GM19193 (cell line): ENCODE measurements around the gene TMEM31.

Source experiments
- POLR2A ChIP-seq: IDR thresholded peaks from 4 replicates; pipeline ENCODE4 v1.6.1; 2011; ENCODE audit not compliant: insufficient read depth, insufficient read length; ENCODE audit errors: extremely low read depth

The TMEM31 gene, protein sequence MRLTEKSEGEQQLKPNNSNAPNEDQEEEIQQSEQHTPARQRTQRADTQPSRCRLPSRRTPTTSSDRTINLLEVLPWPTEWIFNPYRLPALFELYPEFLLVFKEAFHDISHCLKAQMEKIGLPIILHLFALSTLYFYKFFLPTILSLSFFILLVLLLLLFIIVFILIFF

DNA sequence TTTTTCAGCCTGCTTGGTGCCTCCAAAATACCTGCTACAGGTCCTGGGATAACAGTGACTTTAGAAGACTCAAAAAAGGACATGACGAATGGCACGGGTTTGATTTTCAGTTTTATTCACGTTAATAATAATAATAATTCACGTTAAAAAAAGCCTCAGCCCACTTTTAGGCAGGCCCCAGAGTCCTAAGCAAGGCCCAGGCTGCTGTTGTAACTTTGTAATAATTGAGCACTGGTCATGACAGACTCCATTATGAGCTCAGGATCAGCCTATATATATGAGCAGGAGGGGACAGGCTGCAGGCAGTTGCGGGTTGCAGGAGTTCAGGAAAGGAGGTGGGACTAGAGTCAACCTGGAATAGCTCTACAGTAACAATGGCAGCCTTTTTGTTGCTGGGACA lies at the start of gene TMEM31:
TSS of gene TMEM31 (plus strand) at position 301 of the 400 bp plus-strand sequence. CDS start 1,350 bp downstream, outside the sequence.
- no peak for TF ChIP-seq POLR2A

DNA sequence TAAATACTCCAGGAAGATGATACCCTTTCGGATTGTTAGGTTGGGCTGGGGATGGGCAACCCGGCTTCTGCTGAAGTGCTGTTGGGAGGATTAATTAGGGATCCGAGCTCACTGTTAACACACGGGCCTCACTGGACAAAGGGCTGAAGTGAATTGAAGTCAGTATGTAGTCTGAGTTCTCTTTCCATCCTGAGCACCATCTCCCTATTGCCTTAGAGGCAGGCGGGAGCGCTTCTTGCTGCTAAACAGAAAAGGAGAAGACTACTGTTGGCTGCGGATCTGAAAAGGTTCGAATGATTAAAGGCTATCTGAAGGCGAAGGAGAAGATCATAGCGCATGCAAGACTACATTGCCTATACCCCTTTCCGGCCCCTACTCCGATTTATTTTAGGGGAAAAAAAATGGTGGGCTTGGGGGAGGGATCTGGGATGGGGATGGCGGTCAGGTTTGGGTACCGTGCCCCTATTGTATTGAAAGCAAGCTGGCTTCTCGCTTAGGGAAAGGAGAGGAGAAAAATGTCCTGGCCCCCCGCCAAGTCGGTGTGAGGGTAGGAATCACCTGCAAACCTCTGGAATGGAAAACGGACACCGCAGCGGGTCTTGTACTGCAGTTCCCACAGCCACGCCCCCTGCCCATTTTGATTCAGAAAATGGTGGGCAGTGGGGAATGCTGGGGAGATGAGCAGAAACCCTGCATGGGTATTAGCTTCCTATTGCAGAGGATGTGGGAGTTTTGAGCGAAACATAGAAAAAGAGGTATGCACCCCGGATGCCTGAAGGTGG lies 46.5 kb upstream of the TMEM31 start:
- TF ChIP-seq POLR2A: no peak

DNA sequence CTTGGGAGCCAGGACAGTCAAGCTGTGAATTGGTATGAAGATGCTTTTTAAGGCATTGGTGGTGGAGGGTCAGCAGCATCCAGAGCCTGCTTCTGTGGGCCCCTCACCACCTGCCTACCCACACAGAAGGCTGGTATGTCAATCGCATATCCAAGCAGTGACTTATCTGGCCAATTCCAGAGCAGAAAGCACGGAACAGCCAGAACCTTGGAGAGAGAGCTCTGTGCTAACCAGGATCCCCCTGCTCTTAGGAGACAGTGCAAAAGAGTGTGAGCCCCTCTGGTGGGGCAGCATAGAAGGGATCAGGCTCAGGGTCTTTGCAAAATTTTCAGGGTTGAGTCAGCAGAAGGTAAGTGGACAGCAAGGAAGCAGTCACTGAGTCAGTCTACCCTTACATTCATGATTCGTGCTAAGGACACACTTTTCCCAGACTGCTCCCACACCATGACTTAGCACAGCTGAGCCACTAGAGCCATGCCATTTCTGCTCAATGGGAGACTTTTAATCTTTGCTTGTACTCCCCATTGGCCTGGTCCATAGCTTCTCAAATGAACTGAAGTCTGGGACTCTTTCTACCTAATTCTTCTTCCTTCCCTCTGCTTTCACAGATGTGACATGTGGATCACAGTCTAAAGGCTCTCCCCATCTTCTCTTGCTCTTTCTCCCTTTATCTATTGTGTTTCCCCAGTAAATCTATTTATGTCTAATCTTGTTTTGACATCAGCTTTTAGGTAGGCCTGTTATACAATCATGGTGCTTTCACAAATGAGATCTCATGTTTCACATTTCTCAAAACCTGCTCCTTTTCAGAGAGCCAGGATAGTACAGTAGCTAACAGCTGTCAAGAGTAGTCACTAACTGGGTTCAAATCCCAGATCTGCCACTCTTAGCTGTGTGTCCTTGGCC lies 44.3 kb upstream of the TMEM31 start:
- no peak for TF ChIP-seq POLR2A

DNA sequence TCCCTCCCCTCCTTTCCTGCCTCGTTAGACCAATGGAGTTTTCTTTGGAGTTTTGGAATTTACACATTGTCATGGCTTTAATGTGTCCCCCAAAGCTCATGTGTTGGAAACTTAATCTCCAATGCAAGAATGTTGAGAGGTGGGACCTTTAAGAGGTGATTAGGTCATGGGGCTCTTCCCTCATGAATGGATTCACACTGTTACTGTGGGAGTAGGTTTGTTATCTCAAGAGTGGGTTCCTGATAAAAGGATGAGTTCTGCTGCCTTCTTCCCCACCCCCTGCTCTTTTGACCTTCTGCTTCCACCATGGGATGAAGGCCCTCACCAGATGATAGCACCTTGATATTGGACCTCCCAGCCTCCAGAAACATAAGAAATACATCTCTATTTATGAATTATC lies 41.0 kb upstream of the TMEM31 start:
- TF ChIP-seq POLR2A: no peak

DNA sequence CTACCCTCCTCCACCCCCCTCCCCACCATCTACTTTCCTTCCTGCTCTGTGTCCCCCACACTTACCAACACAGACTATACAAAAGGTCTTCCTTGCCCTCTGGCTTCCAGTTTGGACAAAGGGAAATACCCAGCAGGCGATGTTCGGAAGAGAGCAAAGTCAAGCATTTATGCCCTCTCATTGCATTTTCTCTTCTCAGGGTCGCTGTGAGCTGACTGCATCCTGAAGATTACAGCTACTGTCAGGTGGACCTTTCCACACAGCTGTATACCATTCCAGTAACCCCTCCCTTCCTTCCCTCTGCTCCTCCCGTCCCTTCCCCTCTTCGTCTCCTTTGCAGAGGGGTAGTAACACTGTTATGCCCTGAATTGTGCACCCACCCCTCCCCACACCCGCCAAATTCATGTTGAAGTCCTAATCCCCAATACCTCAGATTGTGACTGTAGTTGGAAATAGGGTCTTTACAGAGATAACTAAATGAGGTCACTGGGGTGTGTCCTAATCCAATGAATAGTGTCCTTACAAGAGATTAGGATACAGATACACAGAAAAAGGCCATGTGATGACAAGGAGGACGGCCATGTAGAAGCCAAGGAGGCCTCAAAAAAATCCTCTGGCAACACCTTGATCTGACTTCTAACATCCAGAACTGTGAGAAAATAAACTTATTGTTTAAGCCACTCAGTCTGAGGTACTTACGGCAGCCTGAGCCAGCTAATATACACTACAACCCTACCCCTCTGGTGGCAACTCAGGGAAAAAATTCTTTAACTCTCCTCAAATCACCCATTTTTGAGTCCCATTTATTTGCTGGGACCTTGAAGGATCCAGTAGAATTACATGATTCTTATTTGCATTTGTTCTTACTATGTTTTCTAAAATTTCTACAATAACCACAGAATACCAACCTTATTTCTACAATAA lies 35.9 kb upstream of the TMEM31 start:
- no peak for TF ChIP-seq POLR2A

DNA sequence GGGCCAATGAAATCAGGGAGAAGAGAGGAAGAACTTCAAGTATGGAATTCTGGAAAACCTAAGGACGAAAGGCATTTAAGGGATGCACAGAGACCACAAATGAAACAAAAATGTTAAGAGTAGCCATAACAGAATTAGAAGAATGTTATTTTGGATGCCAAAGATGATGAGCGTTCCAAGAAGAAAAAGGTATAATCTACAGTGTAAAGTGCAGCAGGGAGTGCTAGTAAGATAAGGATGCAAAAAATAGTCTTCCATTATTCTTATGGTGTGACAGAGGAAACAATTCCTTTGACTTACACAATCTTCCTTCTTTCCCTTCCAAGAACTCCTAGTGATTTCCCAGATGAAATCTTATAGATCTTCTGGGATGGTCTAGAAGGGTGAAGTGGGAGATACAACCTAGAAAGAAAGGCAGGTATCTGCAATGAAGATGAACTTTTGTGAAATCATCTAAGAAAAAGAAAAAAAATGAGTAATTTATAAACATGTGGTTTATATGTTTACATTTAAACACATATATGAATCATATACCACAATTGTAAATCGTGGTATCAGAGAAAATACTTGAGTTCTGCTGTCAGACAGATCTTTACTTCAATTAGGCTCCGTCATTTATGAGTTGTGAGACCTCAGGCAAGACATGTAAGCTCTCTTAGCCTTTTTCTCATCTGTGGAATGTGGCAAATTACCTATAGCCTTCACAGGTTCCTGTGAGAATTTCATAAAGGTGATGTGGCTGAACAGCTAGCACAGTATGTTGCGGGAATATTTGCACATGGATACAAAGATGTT lies 32.3 kb upstream of the TMEM31 start:
- no peak for TF ChIP-seq POLR2A

DNA sequence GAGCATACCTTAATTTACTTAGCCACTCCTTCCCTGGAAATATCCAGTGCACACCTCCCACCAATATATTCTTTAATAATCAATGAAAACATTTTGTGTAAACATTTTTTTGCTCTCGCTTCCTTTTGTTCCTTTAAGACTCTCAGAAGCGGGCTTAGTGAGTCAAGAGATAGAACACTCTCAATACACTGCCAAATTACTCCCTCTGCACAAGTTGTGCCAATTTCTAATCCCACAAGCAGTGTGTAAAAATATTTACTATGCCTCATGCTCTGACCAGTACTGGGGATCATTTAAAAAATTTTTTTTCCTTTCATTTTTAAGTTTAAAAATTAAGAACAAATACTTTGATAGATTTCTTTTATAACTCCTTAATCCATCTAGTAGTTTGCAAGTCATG lies 29.3 kb upstream of the TMEM31 start:
- TF ChIP-seq POLR2A: no peak

DNA sequence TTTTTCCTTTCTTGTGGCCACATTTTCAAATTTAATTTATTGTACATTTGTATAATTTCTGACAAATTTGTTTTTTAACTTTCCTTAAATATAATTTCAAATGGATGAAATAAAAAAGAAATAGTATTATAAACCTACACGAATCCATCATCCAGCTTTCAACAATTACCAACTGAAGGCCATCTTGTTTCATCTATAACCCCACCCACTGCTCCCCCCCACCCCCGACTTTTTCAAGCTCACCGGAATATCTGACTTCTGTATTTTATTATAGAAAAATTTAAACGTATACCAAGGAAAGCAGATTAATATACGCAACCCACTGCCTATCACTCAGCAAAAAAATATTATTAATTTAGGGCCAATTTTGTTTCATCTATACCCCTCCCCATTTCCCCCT lies 25.3 kb upstream of the TMEM31 start:
- no peak for TF ChIP-seq POLR2A

DNA sequence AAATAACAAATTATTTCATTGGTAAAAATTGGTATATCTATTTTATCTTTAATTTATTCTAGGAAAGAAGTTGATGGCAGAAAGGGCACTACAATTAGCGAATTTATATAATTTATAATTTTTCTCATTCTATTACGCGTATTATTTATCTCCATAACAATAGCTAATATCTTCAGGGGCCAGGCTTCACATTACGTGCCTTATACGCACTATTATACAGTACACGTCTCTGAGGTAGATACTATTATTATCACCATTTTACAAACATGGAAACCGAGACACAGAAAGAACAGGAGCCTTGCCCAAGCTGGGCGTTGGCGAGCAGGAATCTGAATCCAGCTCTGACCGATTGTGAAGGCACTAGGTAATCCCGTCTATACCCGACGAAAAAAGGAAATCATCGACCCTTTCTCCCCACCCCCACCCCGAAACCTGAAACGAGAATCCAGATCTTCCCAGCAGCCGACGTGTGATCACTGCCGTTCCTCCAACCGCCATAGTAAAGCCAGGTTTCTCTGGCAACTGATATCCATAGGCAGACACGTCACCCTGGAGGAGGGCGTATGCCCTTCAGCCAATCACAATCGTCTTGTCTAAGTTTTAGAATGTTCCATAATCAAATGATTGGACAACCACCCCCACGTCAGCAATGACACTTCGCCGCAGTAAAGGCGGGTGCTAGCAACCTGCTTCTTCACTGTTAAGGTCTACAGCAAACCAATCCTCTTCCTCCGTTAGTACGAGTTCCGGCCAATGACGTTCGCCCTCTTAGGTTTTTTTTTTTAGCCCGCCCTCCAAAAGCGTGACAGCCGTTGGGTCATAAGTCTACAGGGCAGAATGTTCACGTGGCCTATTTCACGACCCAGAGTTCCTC lies 24.3 kb upstream of the TMEM31 start, which contains the start of gene MORF4L2:
TSS of gene MORF4L2 (minus strand) at position 501 of the 874 bp plus-strand sequence. CDS start 9,672 bp downstream, outside the sequence.
- peak; percentile 81 for TF ChIP-seq POLR2A

DNA sequence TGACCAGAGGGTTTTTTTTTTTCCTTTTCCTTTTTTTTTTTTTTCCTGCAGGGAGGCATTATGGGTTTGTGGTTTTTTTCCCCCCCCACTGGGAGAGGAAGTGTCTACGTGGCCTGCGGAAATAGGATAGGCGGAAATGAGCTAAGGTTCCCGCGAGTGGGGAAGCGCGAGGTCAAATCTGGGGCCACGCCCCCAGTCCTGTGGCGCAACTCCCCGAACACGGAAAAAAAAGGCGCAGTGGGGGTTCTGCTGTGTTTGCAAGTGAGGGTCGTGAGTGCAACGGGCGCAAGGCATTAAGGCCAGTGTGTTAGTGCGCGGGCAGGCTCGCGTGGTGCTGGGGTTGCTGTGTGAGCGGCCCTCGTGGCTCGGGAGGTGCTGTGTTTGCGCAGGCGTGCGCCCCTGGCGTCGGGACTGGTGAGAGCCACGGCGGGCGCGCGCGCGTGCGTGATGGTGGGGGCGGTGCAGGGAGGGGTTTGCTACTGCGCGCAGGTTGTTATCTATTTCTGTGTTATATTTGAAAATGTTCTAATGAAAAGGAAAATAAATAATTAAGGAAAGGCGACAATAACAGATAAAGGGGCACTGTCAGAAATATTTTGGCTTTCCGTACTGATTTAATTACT lies 23.5 kb upstream of the TMEM31 start:
- peak; percentile 69 for TF ChIP-seq POLR2A

DNA sequence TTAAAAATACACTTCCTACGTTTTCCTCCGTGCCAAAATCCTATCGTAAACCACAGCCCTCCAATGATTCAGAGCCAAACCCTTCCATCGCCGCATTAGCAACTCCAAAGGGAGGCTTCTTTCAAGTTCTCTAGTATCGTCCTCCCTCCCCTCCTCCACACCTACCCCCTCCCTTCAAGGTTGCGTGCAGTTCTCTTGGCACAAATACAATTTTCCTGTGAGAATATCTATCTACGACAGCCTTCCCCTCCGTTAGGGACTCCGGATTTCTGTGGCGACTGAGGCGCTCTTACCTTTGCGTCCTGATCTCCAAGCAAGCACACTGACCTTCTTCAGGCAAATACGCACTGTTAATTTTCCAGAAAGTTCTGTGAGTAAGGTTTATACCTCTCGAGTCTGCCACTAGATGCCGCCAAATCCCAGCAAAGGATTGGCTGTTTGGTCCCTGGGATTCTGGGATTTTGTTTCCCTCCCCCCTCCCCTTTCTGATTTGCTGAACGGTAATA lies 23.0 kb upstream of the TMEM31 start:
- TF ChIP-seq POLR2A: no peak

DNA sequence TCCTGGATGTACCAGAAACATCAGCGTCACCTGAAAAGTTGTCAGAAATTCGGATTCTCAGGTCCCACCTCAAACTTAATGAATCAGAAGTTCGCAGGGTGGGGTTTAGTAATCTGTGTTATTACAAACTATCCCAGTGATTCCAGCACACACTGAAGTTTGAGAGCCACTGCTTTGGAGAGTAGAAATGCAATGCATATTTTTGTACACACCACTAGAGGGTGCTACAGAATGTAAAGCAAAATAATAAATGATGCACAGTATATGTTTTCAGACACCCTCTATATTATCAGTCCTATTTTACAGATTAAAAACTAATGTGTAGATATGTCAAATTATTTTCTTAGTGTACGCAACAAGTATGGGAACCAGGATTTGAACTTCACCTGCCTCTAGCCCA lies 21.8 kb upstream of the TMEM31 start:
- no peak for TF ChIP-seq POLR2A
